ENCODE results near the gene INHBB. TPM values are rescaled to one million over a fixed set of nuclear protein-coding genes. Genes with fewer than 3 reads are reported as not detected.

INHBB gene
- 0.50 and 0.62 TPM in 2 replicates for total RNA-seq
- long read RNA-seq = 0 reads

GRCh38 chr2:120346026-120346666, at the start of gene INHBB:
Gene INHBB, plus strand, starts transcription at chr2:120346136. Its CDS starts 53 bp downstream, at chr2:120346189.
- Mint-ChIP-seq H3K27me3 (ENCODE audit: unreplicated experiment) (peaks cover 56% of the 10 kb centered on the region), H3K4me3 (ENCODE audit: unreplicated experiment) (peak within 1 kb of the TSS; percentile 58)

GRCh38 chr2:120298173-120298835, 47.6 kb upstream of the INHBB start:
- peaks cover 4% of the 10 kb centered on the region for H3K4me1 Mint-ChIP-seq (ENCODE audit: unreplicated experiment)
- TF ChIP-seq, protein P1, sequence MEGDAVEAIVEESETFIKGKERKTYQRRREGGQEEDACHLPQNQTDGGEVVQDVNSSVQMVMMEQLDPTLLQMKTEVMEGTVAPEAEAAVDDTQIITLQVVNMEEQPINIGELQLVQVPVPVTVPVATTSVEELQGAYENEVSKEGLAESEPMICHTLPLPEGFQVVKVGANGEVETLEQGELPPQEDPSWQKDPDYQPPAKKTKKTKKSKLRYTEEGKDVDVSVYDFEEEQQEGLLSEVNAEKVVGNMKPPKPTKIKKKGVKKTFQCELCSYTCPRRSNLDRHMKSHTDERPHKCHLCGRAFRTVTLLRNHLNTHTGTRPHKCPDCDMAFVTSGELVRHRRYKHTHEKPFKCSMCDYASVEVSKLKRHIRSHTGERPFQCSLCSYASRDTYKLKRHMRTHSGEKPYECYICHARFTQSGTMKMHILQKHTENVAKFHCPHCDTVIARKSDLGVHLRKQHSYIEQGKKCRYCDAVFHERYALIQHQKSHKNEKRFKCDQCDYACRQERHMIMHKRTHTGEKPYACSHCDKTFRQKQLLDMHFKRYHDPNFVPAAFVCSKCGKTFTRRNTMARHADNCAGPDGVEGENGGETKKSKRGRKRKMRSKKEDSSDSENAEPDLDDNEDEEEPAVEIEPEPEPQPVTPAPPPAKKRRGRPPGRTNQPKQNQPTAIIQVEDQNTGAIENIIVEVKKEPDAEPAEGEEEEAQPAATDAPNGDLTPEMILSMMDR (IDR thresholded peaks at IDR 0.05) = no peak
- DNase-seq (ENCODE audit: extremely low spot score, unreplicated experiment) = no peak
- H3K27me3 Mint-ChIP-seq (ENCODE audit: unreplicated experiment) = no peaks in the 10 kb centered on the region
- no peak overlapping the region for H3K4me3 Mint-ChIP-seq (ENCODE audit: unreplicated experiment)
- H3K9me3 Mint-ChIP-seq (ENCODE audit: unreplicated experiment) = no peaks in the 10 kb centered on the region
- H3K27ac Mint-ChIP-seq (ENCODE audit: unreplicated experiment) = no peak overlapping the region
- peaks cover 40% of the 10 kb centered on the region for H3K36me3 Mint-ChIP-seq (ENCODE audit: unreplicated experiment)

More at GRCh38 chr2:120346026-120346666, at the start of gene INHBB:
- no peak for DNase-seq (ENCODE audit: extremely low spot score, unreplicated experiment)
- Mint-ChIP-seq H3K36me3 (ENCODE audit: unreplicated experiment) (no peaks in the 10 kb centered on the region), H3K9me3 (ENCODE audit: unreplicated experiment) (no peaks in the 10 kb centered on the region), H3K4me1 (ENCODE audit: unreplicated experiment) (peaks cover 18% of the 10 kb centered on the region), H3K27ac (ENCODE audit: unreplicated experiment) (no peak within 1 kb of the TSS)
- TF ChIP-seq, protein P1 (IDR thresholded peaks at IDR 0.05) = no peak

DNA sequence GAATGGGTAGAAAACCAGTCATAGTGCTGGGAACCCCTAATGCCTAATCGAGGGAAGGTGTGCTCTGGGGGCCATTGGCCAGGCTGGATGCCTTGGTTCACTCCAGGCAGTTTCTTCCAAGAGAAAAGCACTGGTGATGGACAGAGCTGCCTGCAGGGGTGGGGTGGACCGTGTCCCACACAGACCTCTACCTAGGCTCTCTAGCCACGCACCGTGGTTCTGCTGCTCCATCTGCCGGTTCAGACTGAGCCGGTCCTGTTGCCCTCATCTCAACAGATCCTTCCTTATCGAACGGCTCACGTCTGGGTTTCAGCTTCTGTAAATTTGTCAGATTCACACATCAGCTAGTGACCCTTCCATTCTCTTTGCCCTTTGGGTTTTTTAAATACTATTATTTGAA, 46.9 kb upstream of the INHBB start:
- Mint-ChIP-seq H3K4me1 (ENCODE audit: unreplicated experiment) (peaks cover 4% of the 10 kb centered on the region), H3K36me3 (ENCODE audit: unreplicated experiment) (peaks cover 37% of the 10 kb centered on the region), H3K9me3 (ENCODE audit: unreplicated experiment) (no peaks in the 10 kb centered on the region), H3K4me3 (ENCODE audit: unreplicated experiment) (no peak overlapping the region), H3K27me3 (ENCODE audit: unreplicated experiment) (no peaks in the 10 kb centered on the region), H3K27ac (ENCODE audit: unreplicated experiment) (no peak overlapping the region)
- TF ChIP-seq, protein P1 (IDR thresholded peaks at IDR 0.05) = no peak
- DNase-seq (ENCODE audit: extremely low spot score, unreplicated experiment) = no peak

- H3K27me3 Mint-ChIP-seq (ENCODE audit: unreplicated experiment) = no peaks in the 10 kb centered on the region
- DNase-seq (ENCODE audit: extremely low spot score, unreplicated experiment) = no peak
- peaks cover 33% of the 10 kb centered on the region for H3K36me3 Mint-ChIP-seq (ENCODE audit: unreplicated experiment)
- H3K4me3 Mint-ChIP-seq (ENCODE audit: unreplicated experiment) = no peak overlapping the region
- no peak overlapping the region for H3K27ac Mint-ChIP-seq (ENCODE audit: unreplicated experiment)
- H3K9me3 Mint-ChIP-seq (ENCODE audit: unreplicated experiment) = no peaks in the 10 kb centered on the region
- H3K4me1 Mint-ChIP-seq (ENCODE audit: unreplicated experiment) = peaks cover 4% of the 10 kb centered on the region
- TF ChIP-seq, protein P1 (IDR thresholded peaks at IDR 0.05) = no peak
Observed at GRCh38 chr2:120299561-120299960, 46.4 kb upstream of the INHBB start.

DNA sequence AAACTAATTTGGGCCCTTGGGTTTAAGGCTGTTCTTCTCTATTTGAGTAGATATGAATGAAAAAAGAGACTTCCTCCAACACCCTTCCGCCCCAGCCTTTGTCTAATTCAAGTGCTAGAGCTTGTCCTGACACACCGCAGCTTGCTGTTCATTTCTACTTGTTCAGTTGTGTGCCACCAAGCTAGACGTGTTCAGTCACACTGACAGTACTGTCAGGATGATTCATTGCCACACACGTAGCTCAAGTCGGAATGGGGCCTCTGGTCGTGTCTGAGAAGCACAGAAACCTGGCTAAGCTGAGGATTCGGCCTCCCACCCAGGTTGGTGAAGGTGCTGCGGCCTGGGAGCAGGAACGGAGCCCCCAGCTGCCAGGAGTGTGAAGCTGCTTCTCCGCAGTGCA, 45.6 kb upstream of the INHBB start:
- Mint-ChIP-seq H3K36me3 (ENCODE audit: unreplicated experiment) (peaks cover 31% of the 10 kb centered on the region), H3K4me3 (ENCODE audit: unreplicated experiment) (no peak overlapping the region), H3K9me3 (ENCODE audit: unreplicated experiment) (no peaks in the 10 kb centered on the region), H3K27ac (ENCODE audit: unreplicated experiment) (no peak overlapping the region), H3K27me3 (ENCODE audit: unreplicated experiment) (no peaks in the 10 kb centered on the region), H3K4me1 (ENCODE audit: unreplicated experiment) (peaks cover 4% of the 10 kb centered on the region)
- no peak for DNase-seq (ENCODE audit: extremely low spot score, unreplicated experiment)
- TF ChIP-seq, protein P1 (IDR thresholded peaks at IDR 0.05) = no peak

Data from osteocyte (in vitro differentiated cells).